Endothelial cell of umbilical vein (primary cell): Measurements from ENCODE around the gene ZFR. TPM values are rescaled to one million over a fixed set of nuclear protein-coding genes. Genes with fewer than 3 reads are reported as not detected.

ENCODE experiments used
- BruUV-seq: library from RNA; stranded (reverse); fragments of 400-500 nt; replicated peaks from 2 replicates; lab custom pipeline; 2021; lab: Mats Ljungman, UMichigan
- CTCF ChIA-PET: fragments of 300-600, 350-600 bp; sonication (Branson Sonifier 250); formaldehyde crosslinking; loops from one replicate; lab custom pipeline; 2021; ENCODE audit warnings: antibody characterized with exemption, inconsistent platforms; lab: Charles Lee
- POLR2A ChIA-PET: fragments of 300-600, 350-600 bp; sonication (Branson Sonifier 250); formaldehyde crosslinking; loops from one replicate; lab custom pipeline; 2021; ENCODE audit warnings: antibody characterized with exemption, inconsistent platforms; lab: Charles Lee
- DNase-seq: peaks from one replicate; pipeline ENCODE4 v3.0.0-alpha.2; 2011; ENCODE audit warnings: low read depth, low spot score
- FAIRE-seq: peaks from 2 replicates; lab custom pipeline; 2011; peaks lifted over from hg19 to GRCh38; lab: Jason Lieb, UNC
- H2AFZ ChIP-seq: 2 replicates; pipeline ENCODE4 v1.6.0; 2012; ENCODE audit warnings: low read depth, low read length, control low read depth, inconsistent platforms
- H3K27ac ChIP-seq: 2 replicates; pipeline ENCODE4 v1.5.1; 2011; ENCODE audit warnings: low read depth, mild to moderate bottlenecking, control low read depth, low read length, moderate library complexity; ENCODE audit not compliant: insufficient read depth
- H3K27me3 ChIP-seq, 2 experiments: 2 replicates each; pipeline versions ENCODE4 v1.6.0 to v1.6.1; 2011; ENCODE audit warnings: low read length in 2 of 2, mixed read lengths in 1 of 2; ENCODE audit not compliant: control insufficient read depth in 2 of 2, insufficient read depth in 2 of 2
- H3K36me3 ChIP-seq, 2 experiments: 2 replicates in 1 of 2; 3 replicates in 1 of 2; pipeline ENCODE4 v1.5.1; 2011; ENCODE audit warnings: low read length in 2 of 2, mild to moderate bottlenecking in 1 of 2, moderate library complexity in 1 of 2; ENCODE audit not compliant: control insufficient read depth in 2 of 2, insufficient read depth in 2 of 2; ENCODE audit errors: extremely low read depth in 1 of 2
- H3K4me1 ChIP-seq: 3 replicates; pipeline ENCODE4 v1.5.1; 2011; ENCODE audit warnings: mild to moderate bottlenecking, low read length; ENCODE audit not compliant: control insufficient read depth, insufficient read depth; ENCODE audit errors: extremely low read depth
- H3K4me2 ChIP-seq: 2 replicates; pipeline ENCODE4 v1.6.1; 2011; ENCODE audit warnings: low read length, control low read depth, mixed read lengths; ENCODE audit not compliant: insufficient read depth
- H3K4me3 ChIP-seq, 3 experiments: fragments of 200-600 bp in 1 of 3; sonication (generic), shearing (Covaris generic) in 1 of 3; replicated peaks in 1 of 3; 2 replicates each; pipeline ENCODE4 v1.5.1; 2011 to 2016; ENCODE audit warnings: control low read depth in 3 of 3, low read length in 3 of 3, mild to moderate bottlenecking in 2 of 3, inconsistent platforms in 1 of 3, low read depth in 1 of 3, moderate library complexity in 1 of 3; ENCODE audit not compliant: insufficient read depth in 1 of 3
- H3K79me2 ChIP-seq: 2 replicates; pipeline ENCODE4 v1.6.0; 2012; ENCODE audit warnings: low read length, inconsistent platforms; ENCODE audit not compliant: control insufficient read depth, insufficient read depth
- H3K9ac ChIP-seq: replicated peaks from 2 replicates; pipeline ENCODE3; 2011; ENCODE audit warnings: low read length, control low read depth; ENCODE audit not compliant: insufficient read depth; ENCODE audit errors: extremely low read depth
- H3K9me1 ChIP-seq: replicated peaks from 3 replicates; pipeline ENCODE4 v1.6.0; 2011; ENCODE audit warnings: mild to moderate bottlenecking, low read length; ENCODE audit not compliant: control insufficient read depth, insufficient read depth; ENCODE audit errors: extremely low read depth
- H3K9me3 ChIP-seq: replicated peaks from 2 replicates; pipeline ENCODE4 v1.5.1; 2012; ENCODE audit warnings: low read length, inconsistent platforms; ENCODE audit not compliant: control insufficient read depth, insufficient read depth
- H4K20me1 ChIP-seq: replicated peaks from 2 replicates; pipeline ENCODE3; 2011; ENCODE audit warnings: mild to moderate bottlenecking, low read length; ENCODE audit not compliant: control insufficient read depth, insufficient read depth; ENCODE audit errors: extremely low read depth
- CTCF ChIP-seq, 2 donors: IDR thresholded peaks; 1 replicate in 1 of 2; 2 replicates in 1 of 2; pipeline ENCODE4 v1.5.1; 2011; ENCODE audit warnings: low read length in 2 of 2, mild to moderate bottlenecking in 2 of 2, moderate library complexity in 2 of 2, control low read depth in 1 of 2, inconsistent platforms in 1 of 2, low read depth in 1 of 2; ENCODE audit not compliant: insufficient read depth in 1 of 2; ENCODE audit errors: extremely low read depth in 1 of 2
- EZH2 ChIP-seq: IDR thresholded peaks from 2 replicates; pipeline ENCODE4 v1.6.1; 2012; ENCODE audit warnings: borderline replicate concordance, low read depth, mild to moderate bottlenecking, moderate library complexity, low read length, inconsistent platforms; ENCODE audit not compliant: severe bottlenecking
- FOS ChIP-seq: IDR thresholded peaks from 2 replicates; pipeline ENCODE4 v1.6.1; 2011; ENCODE audit warnings: mild to moderate bottlenecking, low read length, moderate library complexity, borderline replicate concordance; ENCODE audit not compliant: insufficient read depth
- GATA2 ChIP-seq: IDR thresholded peaks from 2 replicates; pipeline ENCODE4 v1.7.0; 2011; ENCODE audit warnings: low read depth, mild to moderate bottlenecking, moderate library complexity, mixed read lengths, low read length; ENCODE audit not compliant: insufficient read length, insufficient read depth
- JUN ChIP-seq: IDR thresholded peaks from 2 replicates; pipeline ENCODE4 v1.6.1; 2011; ENCODE audit warnings: borderline replicate concordance, low read depth; ENCODE audit not compliant: insufficient read length, insufficient read depth
- MAX ChIP-seq: IDR thresholded peaks from 2 replicates; pipeline ENCODE4 v1.6.1; 2011; ENCODE audit not compliant: insufficient read depth, insufficient read length
- MYC ChIP-seq: IDR thresholded peaks from one replicate; pipeline ENCODE4 v1.6.1; 2011; ENCODE audit warnings: mild to moderate bottlenecking, low read depth, low read length
- POLR2A ChIP-seq: IDR thresholded peaks from 2 replicates; pipeline ENCODE4 v1.6.1; 2012; ENCODE audit warnings: low read depth, mild to moderate bottlenecking, control low read depth, low read length
- POLR2AphosphoS5 ChIP-seq: IDR thresholded peaks from 2 replicates; pipeline ENCODE4 v1.6.1; 2012; ENCODE audit warnings: low read depth, mild to moderate bottlenecking, control low read depth, low read length, moderate library complexity; ENCODE audit not compliant: insufficient read depth
- dilution Hi-C: fragments of 300-500 bp; cut with MboI; formaldehyde crosslinking; loops from one replicate; pipeline ENCODE4 v1.15.0; 2019; ENCODE audit warnings: low sequenced_read_pairs; ENCODE audit not compliant: extremely low pct_ligation_motif_present
- intact Hi-C: fragments of 100-400 bp; cut with micrococcal nuclease; formaldehyde crosslinking; loops from one replicate; pipeline ENCODE4 v1.10.0; 2022
- polyA plus RNA-seq, 4 experiments: library from polyadenylated mRNA; depleted of rRNA in 3 of 4; stranded (reverse) in 3 of 4; unstranded in 1 of 4; fragments of >200 nt; gene quantifications; 2 replicates each; pipeline versions ENCODE4 v1.2.1 to v1.2.3, GENCODE V29; 2011 to 2012; ENCODE audit warnings: missing spikeins in 1 of 4
- total RNA-seq: library from RNA; stranded (reverse); gene quantifications from 2 replicates; pipeline ENCODE4 v1.2.3, GENCODE V29; 2021

Gene ZFR
- total and polyA plus RNA-seq, 2 donors (not counting 3 experiments of a cell fraction or from before 2014, with no cell fraction given): 60.1 to 79.4 TPM

GRCh38 chr5:32428426-32428825 lies 16.1 kb downstream of the ZFR start:
- Histone ChIP-seq H3K9me3 (no peaks in the 10 kb centered on the region), H3K4me1 (no peaks in the 10 kb centered on the region), H3K27ac (no peak overlapping the region), H3K9me1 (no peaks in the 10 kb centered on the region), H3K4me2 (no peak overlapping the region), H3K9ac (no peak overlapping the region), H3K4me3 (no peak overlapping the region), H2AFZ (no peak overlapping the region), H3K36me3 (peaks cover 0 to 3% of the 10 kb centered on the region in 2 experiments), H3K27me3 (no peaks in the 10 kb centered on the region), H4K20me1 (peaks cover 18% of the 10 kb centered on the region), H3K79me2 (peaks cover 96% of the 10 kb centered on the region)
- TF ChIP-seq JUN (no peak), FOS (no peak), GATA2 (no peak)
- DNase-seq (no peak), FAIRE-seq (no peak)
- intact Hi-C loops: no loop called here
- dilution Hi-C loops: no loop called here
- ChIA-PET CTCF (interaction anchor here (2.6 kb wide), 1 partner anchor 162 kb away, joined by 8 read pairs; no protein-coding TSS in a partner anchor), POLR2A (no interaction called here)
- BruUV-seq: no TSS peak

GRCh38 chr5:32426440-32427151 lies 17.9 kb downstream of the ZFR start:
- peaks cover 16% of the 10 kb centered on the region for H4K20me1 ChIP-seq

More at GRCh38 chr5:32426440-32427151, 17.9 kb downstream of the ZFR start:
- Histone ChIP-seq H3K4me2 (no peak overlapping the region), H3K4me1 (no peaks in the 10 kb centered on the region), H3K9me3 (no peaks in the 10 kb centered on the region), H3K4me3 (no peak overlapping the region), H3K79me2 (peaks cover 96% of the 10 kb centered on the region), H3K27ac (no peak overlapping the region), H3K9me1 (no peaks in the 10 kb centered on the region), H2AFZ (no peak overlapping the region), H3K27me3 (no peaks in the 10 kb centered on the region), H3K9ac (no peak overlapping the region), H3K36me3 (peaks cover 0 to 3% of the 10 kb centered on the region in 2 experiments)
- FAIRE-seq (no peak), DNase-seq (no peak)
- TF ChIP-seq EZH2 (no peak), JUN (no peak), MAX (no peak), GATA2 (no peak), MYC (no peak), POLR2AphosphoS5 (no peak), CTCF (IDR thresholded peaks at IDR 0.05; ENCODE audit: extremely low read depth in 1 of 2, insufficient read depth in 1 of 2, low read depth in 1 of 2, low read length in 2 of 2) (no peak), POLR2A (no peak), FOS (no peak)
- dilution Hi-C loops: no loop called here
- ChIA-PET POLR2A (no interaction called here), CTCF (interaction anchor here (2.6 kb wide), 1 partner anchor 163 kb away, joined by 8 read pairs; no protein-coding TSS in a partner anchor)
- intact Hi-C loops: no loop called here
- BruUV-seq: no TSS peak
